Esophagus muscularis mucosa (tissue), 4 donors: Measurements from ENCODE around the gene MSI2. TPM values are rescaled to one million over a fixed set of nuclear protein-coding genes. Genes with fewer than 3 reads are reported as not detected.

ENCODE experiments used
- DNase-seq: peaks from one replicate; pipeline ENCODE4 v3.0.0-alpha.2; 2017; ENCODE audit errors: extremely low spot score
- H3K27ac ChIP-seq, 4 donors: fragments of 200-600 bp; sonication (generic); replicated peaks in 1 of 4; 1 replicate in 3 of 4; 2 replicates in 1 of 4; pipeline ENCODE4 v1.5.1; 2016 to 2019; ENCODE audit warnings: mild to moderate bottlenecking in 1 of 4
- H3K27me3 ChIP-seq, 4 donors: fragments of 200-600 bp; sonication (generic); one replicate each; pipeline versions ENCODE4 v1.5.1 to v1.6.0; 2016 to 2019
- H3K36me3 ChIP-seq, 4 donors: fragments of 200-600 bp; sonication (generic); one replicate each; pipeline ENCODE4 v1.5.1; 2016 to 2019
- H3K4me1 ChIP-seq, 4 donors: fragments of 200-600 bp; sonication (generic); one replicate each; pipeline ENCODE4 v1.5.1; 2016 to 2019
- H3K4me3 ChIP-seq, 4 donors: fragments of 200-600 bp; sonication (generic); 1 replicate in 2 of 4; 2 replicates in 2 of 4; pipeline ENCODE4 v1.5.1; 2016 to 2019; ENCODE audit warnings: mild to moderate bottlenecking in 4 of 4, moderate library complexity in 1 of 4
- H3K9me3 ChIP-seq, 4 donors: fragments of 200-600 bp; sonication (generic); 1 replicate in 3 of 4; 2 replicates in 1 of 4; pipeline ENCODE4 v1.5.1; 2016 to 2019
- CTCF ChIP-seq, 3 experiments: fragments of 200-600 bp in 2 of 3; fragments of 450-650 bp in 1 of 3; sonication (generic) in 2 of 3; IDR thresholded peaks; one replicate each; pipeline ENCODE4 v1.5.1; 2017 to 2019; ENCODE audit warnings: antibody characterized with exemption in 3 of 3, mild to moderate bottlenecking in 2 of 3, moderate library complexity in 1 of 3
- EP300 ChIP-seq: sonication (generic); formaldehyde crosslinking; IDR thresholded peaks from one replicate; pipeline ENCODE4 v1.6.1; 2017; ENCODE audit warnings: antibody characterized with exemption
- POLR2A ChIP-seq: fragments of 450-650 bp; IDR thresholded peaks from one replicate; pipeline ENCODE4 v1.6.1; 2017; ENCODE audit warnings: antibody characterized with exemption, moderate library complexity, mild to moderate bottlenecking, low read depth
- POLR2AphosphoS5 ChIP-seq, 2 donors: sonication (generic); formaldehyde crosslinking; IDR thresholded peaks; one replicate each; pipeline ENCODE4 v1.6.1; 2017; ENCODE audit warnings: antibody characterized with exemption in 2 of 2
- WGBS: methylation state at CpG from one replicate; pipeline ENCODE4 v1.1.5; 2018; 5-methylcytosine and 5-hydroxymethylcytosine counted together
- intact Hi-C: fragments of 100-400 bp; cut with DNase I; formaldehyde crosslinking; loops from one replicate; pipeline ENCODE4 v1.15.1; 2023
- total RNA-seq, 4 donors: library from RNA; depleted of rRNA; stranded (reverse); fragments of >200 nt; gene quantifications; one replicate each; pipeline versions ENCODE4 v1.1.0 to v1.2.1, GENCODE V29; 2016

MSI2 gene
- total RNA-seq, 4 donors from 2014 or later = 28.8 to 39.0 (median 29.6) TPM

GRCh38 chr17:57210972-57211411 is 45.3 kb upstream of the MSI2 start:
- peak; percentile 57 for DNase-seq
- 81% methylated on average over 3 of the region's 3 CpGs for WGBS
- Histone ChIP-seq H3K4me1 (no peaks in the 10 kb centered on the region), H3K9me3 (peaks cover 0 to 11% (median 9%) of the 10 kb centered on the region in 4 donors), H3K36me3 (no peaks in the 10 kb centered on the region), H3K4me3 (no peak overlapping the region), H3K27ac (no peak overlapping the region), H3K27me3 (peaks cover 0 to 3% (median 0%) of the 10 kb centered on the region in 4 donors)
- intact Hi-C loops = no loop called here
- TF ChIP-seq CTCF (IDR thresholded peaks at IDR 0.05) = no peak
- no peak for TF ChIP-seq POLR2AphosphoS5 (IDR thresholded peaks at IDR 0.05)
- TF ChIP-seq EP300 = no peak
- TF ChIP-seq POLR2A = no peak

DNA sequence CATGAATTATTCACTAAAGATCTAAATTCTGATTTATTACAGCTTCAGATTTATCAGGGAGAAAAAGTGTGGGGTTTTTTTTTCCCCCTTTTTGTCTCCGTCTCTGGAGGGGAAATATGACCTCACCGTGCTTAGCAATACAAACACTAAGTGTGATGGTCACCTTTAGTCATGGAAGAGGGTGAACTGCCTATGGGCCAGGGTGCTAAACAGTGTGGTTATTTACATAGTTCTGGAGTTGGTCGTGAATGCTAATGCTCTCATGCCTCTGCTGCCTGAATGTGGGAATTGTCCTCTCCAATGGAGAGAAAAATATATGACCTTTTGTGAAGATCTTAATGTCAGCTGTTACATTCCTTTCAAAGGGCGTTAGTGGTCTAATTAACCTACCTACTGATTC is 44.8 kb upstream of the MSI2 start:
- TF ChIP-seq POLR2A = no peak
- no peak for TF ChIP-seq CTCF (IDR thresholded peaks at IDR 0.05)
- no peak for TF ChIP-seq POLR2AphosphoS5 (IDR thresholded peaks at IDR 0.05)
- TF ChIP-seq EP300 = no peak
- H3K36me3 ChIP-seq = no peaks in the 10 kb centered on the region
- no peak overlapping the region for H3K27ac ChIP-seq
- H3K9me3 ChIP-seq = peaks cover 0 to 11% (median 9%) of the 10 kb centered on the region in 4 donors
- intact Hi-C loops = no loop called here
- no peak overlapping the region for H3K4me3 ChIP-seq
- H3K4me1 ChIP-seq = no peaks in the 10 kb centered on the region
- H3K27me3 ChIP-seq = peaks cover 0 to 3% (median 0%) of the 10 kb centered on the region in 4 donors
- peak; percentile 37 for DNase-seq
- 54% methylated on average over 4 of the region's 4 CpGs for WGBS

DNA sequence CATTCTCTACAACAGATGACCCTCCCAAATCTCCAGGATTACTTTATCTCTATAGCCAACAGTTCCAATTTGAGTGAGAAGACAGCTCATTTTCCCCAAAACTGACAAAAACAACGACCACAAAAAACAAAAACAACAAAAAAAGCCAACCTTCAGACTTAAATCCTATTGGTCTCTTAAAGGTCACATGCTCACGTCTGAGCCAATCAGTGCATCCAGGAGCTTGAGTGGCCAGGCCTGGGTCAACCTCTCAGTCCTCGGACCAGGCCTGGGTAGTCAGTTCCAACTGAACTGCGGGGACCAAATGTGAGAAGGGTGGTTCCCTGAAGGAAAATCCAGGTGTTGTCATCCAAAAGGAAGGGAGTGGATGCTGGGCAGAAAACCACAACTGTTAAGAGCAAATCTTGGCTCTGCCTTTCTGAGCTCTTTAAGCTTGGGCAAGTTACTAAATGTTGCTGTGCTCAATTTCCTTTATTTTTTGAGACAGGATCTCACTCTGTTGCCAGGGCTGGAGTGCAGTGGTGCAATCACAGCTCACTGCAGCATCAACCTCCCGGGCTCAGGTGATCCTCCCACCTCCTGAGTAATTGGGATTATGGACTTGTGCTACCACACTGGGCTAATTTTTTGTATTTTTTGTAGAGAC is 43.0 kb upstream of the MSI2 start:
- 81% methylated on average over 5 of the region's 5 CpGs for WGBS
- no peak for TF ChIP-seq POLR2A
- TF ChIP-seq EP300 = no peak
- TF ChIP-seq CTCF (IDR thresholded peaks at IDR 0.05) = no peak
- no peak for TF ChIP-seq POLR2AphosphoS5 (IDR thresholded peaks at IDR 0.05)
- Histone ChIP-seq H3K4me3 (no peak overlapping the region), H3K27me3 (peaks cover 0 to 5% (median 2%) of the 10 kb centered on the region in 4 donors), H3K9me3 (peaks cover 0 to 1% (median under 1%) of the 10 kb centered on the region in 4 donors), H3K27ac (no peak overlapping the region), H3K36me3 (no peaks in the 10 kb centered on the region), H3K4me1 (no peaks in the 10 kb centered on the region)
- intact Hi-C loops = no loop called here
- DNase-seq = peak; percentile 87

DNA sequence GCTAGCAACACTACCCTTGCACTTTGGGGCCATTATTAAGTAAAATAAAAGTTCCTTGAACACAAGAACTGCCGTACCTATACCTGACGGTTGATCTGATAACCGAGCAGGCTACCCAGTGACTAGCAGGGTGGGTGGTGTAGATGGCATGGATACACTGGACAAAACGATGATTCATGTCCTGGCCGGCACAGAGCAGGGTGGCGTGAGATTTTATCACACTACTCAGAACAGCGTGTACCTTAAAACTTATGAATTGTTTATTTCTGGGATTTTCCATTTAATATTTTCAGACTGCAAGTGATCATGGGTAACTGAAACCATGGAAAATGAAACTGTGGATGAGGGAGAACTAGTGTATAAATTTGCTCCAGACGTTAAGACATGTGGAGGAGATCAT is 41.0 kb upstream of the MSI2 start:
- no peaks in the 10 kb centered on the region for H3K4me1 ChIP-seq
- peak; percentile 34 for DNase-seq
- TF ChIP-seq POLR2A (no peak), CTCF (IDR thresholded peaks at IDR 0.05) (no peak), POLR2AphosphoS5 (IDR thresholded peaks at IDR 0.05) (no peak)
- no peak overlapping the region for H3K27ac ChIP-seq
- WGBS = 74% methylated on average over 8 of the region's 8 CpGs
- no peaks in the 10 kb centered on the region for H3K36me3 ChIP-seq
- intact Hi-C loops = no loop called here
- no peak overlapping the region for H3K4me3 ChIP-seq
- no peaks in the 10 kb centered on the region for H3K9me3 ChIP-seq
- H3K27me3 ChIP-seq = peaks cover 0 to 5% (median 2%) of the 10 kb centered on the region in 4 donors
